SK-N-SH treated with all-trans-retinoic acid at 6 μM for 48 hours (cell line): Measurements from ENCODE around the gene LDLRAP1.

ENCODE experiments used
- ATAC-seq: fragments of 200-7000 bp; cut with Tn5 transposase; 3 replicates; pipeline ENCODE4 v1.9.1; 2020; ENCODE audit warnings: mild to moderate bottlenecking, moderate library complexity
- ARNTL ChIP-seq: fragments of 450-650 bp; formaldehyde crosslinking; IDR thresholded peaks from 2 replicates; pipeline ENCODE4 v1.5.0; 2020; ENCODE audit warnings: low read depth, mild to moderate bottlenecking, moderate library complexity, borderline replicate concordance
- BACH2 ChIP-seq: fragments of 250-450 bp; sonication (Bioruptor Pico); IDR thresholded peaks from 2 replicates; pipeline ENCODE4 v1.9.0; 2021; ENCODE audit warnings: mild to moderate bottlenecking, borderline replicate concordance
- CSDC2 ChIP-seq: fragments of 250-450 bp; sonication (Bioruptor Pico); IDR thresholded peaks from 2 replicates; pipeline ENCODE4 v1.5.0; 2020; ENCODE audit warnings: mild to moderate bottlenecking, moderate library complexity
- CSRNP3 ChIP-seq: fragments of 250-450 bp; sonication (Bioruptor Pico); IDR thresholded peaks from 2 replicates; pipeline ENCODE4 v1.5.1; 2021; ENCODE audit warnings: mild to moderate bottlenecking, moderate library complexity
- ESRRG ChIP-seq: fragments of 250-450 bp; sonication (Bioruptor Pico); IDR thresholded peaks from 2 replicates; pipeline ENCODE4 v1.6.1; 2021; ENCODE audit warnings: mild to moderate bottlenecking
- GLIS3 ChIP-seq: fragments of 250-450 bp; sonication (Bioruptor Pico); IDR thresholded peaks from 2 replicates; pipeline ENCODE4 v1.5.0; 2020; ENCODE audit warnings: mild to moderate bottlenecking, moderate library complexity
- ISL1 ChIP-seq: fragments of 250-450 bp; sonication (Bioruptor Pico); IDR thresholded peaks from 2 replicates; pipeline ENCODE4 v2.1.2; 2022; ENCODE audit warnings: mild to moderate bottlenecking, moderate library complexity
- OSR1 ChIP-seq: fragments of 250-450 bp; sonication (Bioruptor Pico); IDR thresholded peaks from 2 replicates; pipeline ENCODE4 v1.8.0; 2022; ENCODE audit warnings: moderate library complexity, mild to moderate bottlenecking, inconsistent platforms
- PATZ1 ChIP-seq: fragments of 250-450 bp; sonication (Bioruptor Pico); IDR thresholded peaks from 2 replicates; pipeline ENCODE4 v1.8.0; 2020; ENCODE audit warnings: mild to moderate bottlenecking, moderate library complexity, borderline replicate concordance
- POU6F1 ChIP-seq: fragments of 250-450 bp; sonication (Bioruptor Pico); IDR thresholded peaks from 2 replicates; pipeline ENCODE4 v1.8.0; 2021; ENCODE audit warnings: low read depth, mild to moderate bottlenecking, moderate library complexity, borderline replicate concordance
- PPARA ChIP-seq: fragments of 250-450 bp; sonication (Bioruptor Pico); IDR thresholded peaks from 2 replicates; pipeline ENCODE4 v1.5.0; 2020; ENCODE audit warnings: mild to moderate bottlenecking, borderline replicate concordance
- RARB ChIP-seq: fragments of 250-450 bp; sonication (Bioruptor Pico); IDR thresholded peaks from 2 replicates; pipeline ENCODE4 v1.8.0; 2021; ENCODE audit warnings: mild to moderate bottlenecking, moderate library complexity
- SNAI2 ChIP-seq: fragments of 250-450 bp; sonication (Bioruptor Pico); IDR thresholded peaks from 2 replicates; pipeline ENCODE4 v1.5.0; 2020; ENCODE audit warnings: mild to moderate bottlenecking, moderate library complexity
- TCF4 ChIP-seq: fragments of 250-450 bp; sonication (Bioruptor Pico); IDR thresholded peaks from 2 replicates; pipeline ENCODE4 v1.8.0; 2021; ENCODE audit warnings: mild to moderate bottlenecking, moderate library complexity, borderline replicate concordance
- TOX ChIP-seq: fragments of 250-450 bp; sonication (Bioruptor Pico); IDR thresholded peaks from 2 replicates; pipeline ENCODE4 v1.8.0; 2021; ENCODE audit warnings: mild to moderate bottlenecking, moderate library complexity, borderline replicate concordance
- ZC3H10 ChIP-seq: fragments of 250-450 bp; sonication (Bioruptor Pico); IDR thresholded peaks from 2 replicates; pipeline ENCODE4 v1.5.1; 2021; ENCODE audit warnings: mild to moderate bottlenecking, moderate library complexity
- ZFP3 ChIP-seq: fragments of 250-450 bp; sonication (Bioruptor Pico); IDR thresholded peaks from 2 replicates; pipeline ENCODE4 v1.5.0; 2020; ENCODE audit warnings: mild to moderate bottlenecking, moderate library complexity
- ZFP30 ChIP-seq: fragments of 450-650 bp; formaldehyde crosslinking; IDR thresholded peaks from 2 replicates; pipeline ENCODE4 v1.5.0; 2022; ENCODE audit warnings: mild to moderate bottlenecking, moderate library complexity
- ZNF70 ChIP-seq: fragments of 450-650 bp; formaldehyde crosslinking; IDR thresholded peaks from 2 replicates; pipeline ENCODE4 v1.5.0; 2020; ENCODE audit warnings: mild to moderate bottlenecking, moderate library complexity
- ZNF8 ChIP-seq: fragments of 450-650 bp; formaldehyde crosslinking; IDR thresholded peaks from 2 replicates; pipeline ENCODE4 v1.5.0; 2020; ENCODE audit warnings: mild to moderate bottlenecking, moderate library complexity
- TF ChIP-seq, protein P1 (sequence below): fragments of 250-450 bp; sonication (Bioruptor Pico); IDR thresholded peaks from 2 replicates; pipeline ENCODE4 v1.5.1; 2020; ENCODE audit warnings: low read depth, mild to moderate bottlenecking, moderate library complexity

Gene LDLRAP1

DNA sequence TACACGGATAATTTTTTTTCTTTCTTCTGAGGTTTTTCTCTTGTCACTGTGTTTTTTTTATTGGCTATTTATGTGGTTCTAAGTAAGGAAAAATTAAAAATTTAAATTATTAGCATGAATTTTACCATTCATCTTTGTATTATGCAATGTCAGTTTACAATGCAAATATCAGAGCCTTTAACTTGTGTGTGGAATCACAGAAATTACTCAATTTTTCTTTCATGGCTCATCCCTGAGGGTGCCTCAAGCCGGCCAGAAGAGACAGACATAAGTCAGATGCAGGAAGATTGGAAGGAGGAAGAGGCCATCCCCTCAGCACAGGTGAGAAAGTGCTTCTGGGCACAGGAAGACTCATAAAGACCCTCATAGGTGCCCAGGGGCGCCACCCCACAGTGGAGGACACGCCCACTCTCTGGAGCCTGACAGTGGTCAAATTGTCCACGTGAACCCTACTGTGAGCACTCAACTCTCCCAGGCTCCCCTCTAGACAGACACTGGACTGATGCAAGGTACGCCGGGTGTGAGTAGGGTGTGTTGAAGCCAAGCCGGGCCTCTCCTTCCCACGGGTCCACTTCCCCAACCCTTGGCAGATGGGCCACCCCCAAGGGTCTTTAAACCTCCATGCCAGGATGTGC, 9.5 kb upstream of the LDLRAP1 start:
- TF ChIP-seq ARNTL (CRISPR knock-in tag) (no peak), PATZ1 (CRISPR knock-in tag) (no peak), ISL1 (no peak), CSRNP3 (CRISPR knock-in tag) (no peak)
- ATAC-seq = no peak

- no peak for ATAC-seq
- no peak for TF ChIP-seq CSDC2
- TF ChIP-seq OSR1 = no peak
- TF ChIP-seq ISL1 = no peak
- no peak for TF ChIP-seq ZFP3
- no peak for TF ChIP-seq ZC3H10 (CRISPR knock-in tag)
- no peak for TF ChIP-seq GLIS3 (CRISPR knock-in tag)
- TF ChIP-seq, protein P1, sequence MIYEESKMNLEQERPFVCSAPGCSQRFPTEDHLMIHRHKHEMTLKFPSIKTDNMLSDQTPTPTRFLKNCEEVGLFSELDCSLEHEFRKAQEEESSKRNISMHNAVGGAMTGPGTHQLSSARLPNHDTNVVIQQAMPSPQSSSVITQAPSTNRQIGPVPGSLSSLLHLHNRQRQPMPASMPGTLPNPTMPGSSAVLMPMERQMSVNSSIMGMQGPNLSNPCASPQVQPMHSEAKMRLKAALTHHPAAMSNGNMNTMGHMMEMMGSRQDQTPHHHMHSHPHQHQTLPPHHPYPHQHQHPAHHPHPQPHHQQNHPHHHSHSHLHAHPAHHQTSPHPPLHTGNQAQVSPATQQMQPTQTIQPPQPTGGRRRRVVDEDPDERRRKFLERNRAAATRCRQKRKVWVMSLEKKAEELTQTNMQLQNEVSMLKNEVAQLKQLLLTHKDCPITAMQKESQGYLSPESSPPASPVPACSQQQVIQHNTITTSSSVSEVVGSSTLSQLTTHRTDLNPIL (CRISPR knock-in tag) = no peak
- TF ChIP-seq ZNF70 (CRISPR knock-in tag) = no peak
- TF ChIP-seq ZNF8 (CRISPR knock-in tag) = no peak
- TF ChIP-seq TOX (CRISPR knock-in tag) = no peak
- TF ChIP-seq POU6F1 (CRISPR knock-in tag) = no peak
- TF ChIP-seq PATZ1 (CRISPR knock-in tag) = no peak
- TF ChIP-seq ARNTL (CRISPR knock-in tag) = no peak
- TF ChIP-seq CSRNP3 (CRISPR knock-in tag) = no peak
- TF ChIP-seq ZFP30 (CRISPR knock-in tag) = no peak
- no peak for TF ChIP-seq TCF4 (CRISPR knock-in tag)
- TF ChIP-seq, all 23 proteins: peak for 0
These were observed 9.0 kb upstream of the LDLRAP1 start for GRCh38 chr1:25534410-25534788.

GRCh38 chr1:25536124-25536523, 7.3 kb upstream of the LDLRAP1 start:
- TF ChIP-seq ZFP3 (peak; percentile 96), RARB (CRISPR knock-in tag) (no peak)
- ATAC-seq = no peak

- no peak for ATAC-seq
- TF ChIP-seq BACH2 (CRISPR knock-in tag) (no peak), PPARA (CRISPR knock-in tag) (no peak), TCF4 (CRISPR knock-in tag) (no peak), ARNTL (CRISPR knock-in tag) (no peak), SNAI2 (no peak), OSR1 (no peak), ZC3H10 (CRISPR knock-in tag) (no peak), ZNF70 (CRISPR knock-in tag) (no peak), ZFP30 (CRISPR knock-in tag) (no peak), PATZ1 (CRISPR knock-in tag) (no peak), ESRRG (CRISPR knock-in tag) (no peak), TOX (CRISPR knock-in tag) (no peak)
- TF ChIP-seq, protein P1 (CRISPR knock-in tag) = no peak
These were observed 6.1 kb upstream of the LDLRAP1 start for GRCh38 chr1:25537153-25537831.
